HCT116 (cell line): ENCODE data around the gene NAA11. TPM values are rescaled to one million over a fixed set of nuclear protein-coding genes. Genes with fewer than 3 reads are reported as not detected.

Experiments used
- ATAC-seq: fragments of 200-7000 bp; cut with Tn5 transposase; 2 replicates; pipeline ENCODE4 v1.9.1; 2020; ENCODE audit warnings: mild to moderate bottlenecking, moderate library complexity
- BruUV-seq: library from RNA; stranded (reverse); fragments of 400-500 nt; replicated peaks from 2 replicates; lab custom pipeline; 2021; lab: Mats Ljungman, UMichigan
- CTCF ChIA-PET: fragments of 300-600 bp; sonication (Branson Sonifier 250); formaldehyde crosslinking; loops from one replicate; lab custom pipeline; 2021; ENCODE audit warnings: antibody characterized with exemption; lab: Charles Lee
- POLR2A ChIA-PET: fragments of 300-600, 350-600 bp; sonication (Branson Sonifier 250); formaldehyde crosslinking; loops from one replicate; lab custom pipeline; 2021; ENCODE audit warnings: antibody characterized with exemption; lab: Charles Lee
- RAD21 ChIA-PET, 2 experiments: fragments of 300-600 bp; sonication (Branson Sonifier 250); formaldehyde crosslinking; loops; one replicate each; lab custom pipeline; 2023; ENCODE audit warnings: low total read pairs in 2 of 2; ENCODE audit not compliant: uncharacterized antibody in 2 of 2, unreplicated experiment in 2 of 2, low non-redundant PET in 1 of 2; lab: Charles Lee
- DNase-seq: peaks from one replicate; pipeline ENCODE4 v3.0.0-alpha.2; 2010; ENCODE audit warnings: low read depth, low spot score
- H2AFZ ChIP-seq: fragments of 200-600 bp; shearing (Covaris generic), sonication (generic); 2 replicates; pipeline ENCODE4 v1.6.1; 2017; ENCODE audit warnings: low read depth, mixed run types, mixed read lengths, antibody characterized with exemption, low read length; ENCODE audit not compliant: poor library complexity, severe bottlenecking
- H3K27ac ChIP-seq: 2 replicates; pipeline ENCODE4 v1.5.1; 2012; ENCODE audit warnings: low read depth, low read length
- H3K27me3 ChIP-seq: fragments of 200-600 bp; sonication (generic); 2 replicates; pipeline ENCODE4 v1.6.1; 2016; ENCODE audit warnings: mixed run types, low read length, mixed read lengths; ENCODE audit not compliant: insufficient read depth
- H3K36me3 ChIP-seq, 2 experiments: fragments of 200-500 bp in 1 of 2; fragments of 200-600 bp in 1 of 2; sonication (Bioruptor generic) in 1 of 2; sonication (generic) in 1 of 2; 2 replicates each; pipeline versions ENCODE4 v1.5.1 to v1.6.1; 2014 to 2016; ENCODE audit warnings: low read length in 2 of 2, inconsistent platforms in 1 of 2, mixed read lengths in 1 of 2, mixed run types in 1 of 2; ENCODE audit not compliant: insufficient read depth in 2 of 2, control insufficient read depth in 1 of 2
- H3K4me1 ChIP-seq, 2 experiments: fragments of 200-600 bp in 1 of 2; sonication (generic) in 1 of 2; 2 replicates each; pipeline versions ENCODE4 v1.5.1 to v1.6.1; 2012 to 2017; ENCODE audit warnings: low read length in 2 of 2, inconsistent platforms in 1 of 2, mild to moderate bottlenecking in 1 of 2, mixed read lengths in 1 of 2, mixed run types in 1 of 2, moderate library complexity in 1 of 2; ENCODE audit not compliant: insufficient read depth in 2 of 2, control insufficient read depth in 1 of 2
- H3K4me2 ChIP-seq: fragments of 200-600 bp; sonication (generic); 2 replicates; pipeline ENCODE4 v1.6.1; 2017; ENCODE audit warnings: mixed run types, low read length, mixed read lengths
- H3K4me3 ChIP-seq, 2 experiments: fragments of 200-600 bp in 1 of 2; sonication (generic) in 1 of 2; replicated peaks in 1 of 2; 2 replicates each; pipeline ENCODE4 v1.5.1; 2011 to 2016; ENCODE audit warnings: low read length in 2 of 2, control low read depth in 1 of 2, low read depth in 1 of 2, mild to moderate bottlenecking in 1 of 2, mixed read lengths in 1 of 2, mixed run types in 1 of 2
- H3K79me2 ChIP-seq: fragments of 200-600 bp; sonication (generic); 2 replicates; pipeline ENCODE4 v1.6.1; 2017; ENCODE audit warnings: mild to moderate bottlenecking, mixed run types, low read length, moderate library complexity, mixed read lengths; ENCODE audit not compliant: insufficient read depth
- H3K9ac ChIP-seq: fragments of 200-600 bp; sonication (generic); 2 replicates; pipeline ENCODE4 v1.6.1; 2016; ENCODE audit warnings: low read length, mixed read lengths
- H3K9me2 ChIP-seq: fragments of 200-600 bp; sonication (generic), shearing (Covaris generic); 2 replicates; pipeline ENCODE4 v1.6.1; 2017; ENCODE audit warnings: mixed run types, mild to moderate bottlenecking, moderate library complexity; ENCODE audit not compliant: insufficient read depth
- H3K9me3 ChIP-seq, 2 experiments: fragments of 200-500 bp in 1 of 2; fragments of 200-600 bp in 1 of 2; sonication (Bioruptor generic) in 1 of 2; sonication (generic) in 1 of 2; 2 replicates each; pipeline ENCODE4 v1.6.1; 2014 to 2017; ENCODE audit warnings: low read length in 2 of 2, mixed read lengths in 2 of 2, inconsistent platforms in 1 of 2, low read depth in 1 of 2, mild to moderate bottlenecking in 1 of 2, mixed run types in 1 of 2, moderate library complexity in 1 of 2; ENCODE audit not compliant: control insufficient read depth in 1 of 2, insufficient read depth in 1 of 2
- H4K20me1 ChIP-seq: fragments of 200-600 bp; sonication (generic), shearing (Covaris generic); 2 replicates; pipeline ENCODE4 v1.6.1; 2017; ENCODE audit warnings: mixed run types, mild to moderate bottlenecking, moderate library complexity; ENCODE audit not compliant: insufficient read depth
- ATF3 ChIP-seq: IDR thresholded peaks from 2 replicates; pipeline ENCODE4 v1.6.1; 2012
- CBX3 ChIP-seq: IDR thresholded peaks from 2 replicates; pipeline ENCODE4 v1.6.1; 2012; ENCODE audit warnings: low read depth
- EGR1 ChIP-seq: IDR thresholded peaks from 2 replicates; pipeline ENCODE4 v1.6.1; 2012; ENCODE audit warnings: low read depth
- ELF1 ChIP-seq: IDR thresholded peaks from 2 replicates; pipeline ENCODE4 v1.6.1; 2012; ENCODE audit warnings: low read depth, borderline replicate concordance
- EZH2 ChIP-seq: fragments of 200-600 bp; sonication (generic); IDR thresholded peaks from 2 replicates; pipeline ENCODE4 v1.6.1; 2017; ENCODE audit warnings: antibody characterized with exemption, mixed run types
- EZH2phosphoT487 ChIP-seq: fragments of 200-600 bp; IDR thresholded peaks from 2 replicates; pipeline ENCODE4 v1.6.1; 2018; ENCODE audit warnings: antibody characterized with exemption, borderline replicate concordance
- FOSL1 ChIP-seq: IDR thresholded peaks from 2 replicates; pipeline ENCODE4 v1.6.1; 2012; ENCODE audit warnings: low read depth
- JUND ChIP-seq: IDR thresholded peaks from 2 replicates; pipeline ENCODE4 v1.6.1; 2012
- MAX ChIP-seq: IDR thresholded peaks from 2 replicates; pipeline ENCODE4 v1.6.1; 2012
- POLR2A ChIP-seq: IDR thresholded peaks from 2 replicates; pipeline ENCODE4 v1.7.0; 2011; ENCODE audit warnings: borderline replicate concordance; ENCODE audit not compliant: insufficient read depth, insufficient read length; ENCODE audit errors: extremely low read depth
- POLR2AphosphoS5 ChIP-seq: IDR thresholded peaks from 2 replicates; pipeline ENCODE4 v1.6.1; 2011; ENCODE audit warnings: mild to moderate bottlenecking, low read depth, low read length, moderate library complexity
- RAD21 ChIP-seq: IDR thresholded peaks from 2 replicates; pipeline ENCODE4 v1.6.1; 2012; ENCODE audit warnings: low read depth, mild to moderate bottlenecking
- SIN3A ChIP-seq: IDR thresholded peaks from 2 replicates; pipeline ENCODE4 v1.6.1; 2012; ENCODE audit warnings: low read depth
- SRF ChIP-seq: IDR thresholded peaks from 2 replicates; pipeline ENCODE4 v1.6.1; 2012; ENCODE audit warnings: low read depth
- TCF7L2 ChIP-seq: IDR thresholded peaks from 2 replicates; pipeline ENCODE4 v1.7.0; 2011; ENCODE audit warnings: borderline replicate concordance, inconsistent platforms; ENCODE audit not compliant: insufficient read depth, insufficient read length; ENCODE audit errors: extremely low read depth
- YY1 ChIP-seq: IDR thresholded peaks from 2 replicates; pipeline ENCODE4 v1.6.1; 2011; ENCODE audit warnings: low read length, low read depth, moderate library complexity, mild to moderate bottlenecking; ENCODE audit not compliant: insufficient replicate concordance; ENCODE audit errors: extremely low read depth
- ZBTB33 ChIP-seq: IDR thresholded peaks from 2 replicates; pipeline ENCODE4 v1.6.1; 2011; ENCODE audit warnings: mild to moderate bottlenecking, low read length, moderate library complexity; ENCODE audit not compliant: insufficient replicate concordance; ENCODE audit errors: extremely low read depth
- ZFX ChIP-seq: fragments of 450-650 bp; IDR thresholded peaks from 2 replicates; pipeline ENCODE4 v1.6.1; 2017
- intact Hi-C: fragments of 100-400 bp; cut with micrococcal nuclease; formaldehyde crosslinking; loops from 2 replicates; pipeline ENCODE4 v1.10.0; 2022
- total RNA-seq: library from RNA; stranded (reverse); gene quantifications from one replicate; pipeline ENCODE4 v1.2.1, GENCODE V29; 2021; ENCODE audit not compliant: unreplicated experiment
- TF ChIP-seq, protein P1 (sequence below): IDR thresholded peaks from 2 replicates; pipeline ENCODE4 v1.6.1; 2012; ENCODE audit warnings: low read depth
- TF ChIP-seq, protein P2 (sequence below), 3 experiments: fragments of 200-600 bp in 1 of 3; sonication (generic) in 1 of 3; IDR thresholded peaks in 2 of 3; conservative IDR thresholded peaks in 1 of 3; 2 replicates each; pipeline ENCODE4 v1.5.1; 2012 to 2017; ENCODE audit warnings: low read depth in 2 of 3, low read length in 2 of 3, antibody characterized with exemption in 1 of 3, borderline replicate concordance in 1 of 3, control low read depth in 1 of 3, mild to moderate bottlenecking in 1 of 3, mixed read lengths in 1 of 3, mixed run types in 1 of 3, moderate library complexity in 1 of 3; ENCODE audit not compliant: insufficient read depth in 1 of 3

The NAA11 gene
- total RNA-seq, 1 experiment from 2014 or later = not detected

- TF ChIP-seq EGR1 = no peak
- no peak for TF ChIP-seq ATF3
- TF ChIP-seq SRF = no peak
- no peak for TF ChIP-seq YY1
- TF ChIP-seq, protein P1, sequence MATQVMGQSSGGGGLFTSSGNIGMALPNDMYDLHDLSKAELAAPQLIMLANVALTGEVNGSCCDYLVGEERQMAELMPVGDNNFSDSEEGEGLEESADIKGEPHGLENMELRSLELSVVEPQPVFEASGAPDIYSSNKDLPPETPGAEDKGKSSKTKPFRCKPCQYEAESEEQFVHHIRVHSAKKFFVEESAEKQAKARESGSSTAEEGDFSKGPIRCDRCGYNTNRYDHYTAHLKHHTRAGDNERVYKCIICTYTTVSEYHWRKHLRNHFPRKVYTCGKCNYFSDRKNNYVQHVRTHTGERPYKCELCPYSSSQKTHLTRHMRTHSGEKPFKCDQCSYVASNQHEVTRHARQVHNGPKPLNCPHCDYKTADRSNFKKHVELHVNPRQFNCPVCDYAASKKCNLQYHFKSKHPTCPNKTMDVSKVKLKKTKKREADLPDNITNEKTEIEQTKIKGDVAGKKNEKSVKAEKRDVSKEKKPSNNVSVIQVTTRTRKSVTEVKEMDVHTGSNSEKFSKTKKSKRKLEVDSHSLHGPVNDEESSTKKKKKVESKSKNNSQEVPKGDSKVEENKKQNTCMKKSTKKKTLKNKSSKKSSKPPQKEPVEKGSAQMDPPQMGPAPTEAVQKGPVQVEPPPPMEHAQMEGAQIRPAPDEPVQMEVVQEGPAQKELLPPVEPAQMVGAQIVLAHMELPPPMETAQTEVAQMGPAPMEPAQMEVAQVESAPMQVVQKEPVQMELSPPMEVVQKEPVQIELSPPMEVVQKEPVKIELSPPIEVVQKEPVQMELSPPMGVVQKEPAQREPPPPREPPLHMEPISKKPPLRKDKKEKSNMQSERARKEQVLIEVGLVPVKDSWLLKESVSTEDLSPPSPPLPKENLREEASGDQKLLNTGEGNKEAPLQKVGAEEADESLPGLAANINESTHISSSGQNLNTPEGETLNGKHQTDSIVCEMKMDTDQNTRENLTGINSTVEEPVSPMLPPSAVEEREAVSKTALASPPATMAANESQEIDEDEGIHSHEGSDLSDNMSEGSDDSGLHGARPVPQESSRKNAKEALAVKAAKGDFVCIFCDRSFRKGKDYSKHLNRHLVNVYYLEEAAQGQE = no peak
- no peak for TF ChIP-seq SIN3A
- no peak for TF ChIP-seq FOSL1
- TF ChIP-seq ZFX = no peak
- TF ChIP-seq ELF1 = no peak
- TF ChIP-seq, protein P2, sequence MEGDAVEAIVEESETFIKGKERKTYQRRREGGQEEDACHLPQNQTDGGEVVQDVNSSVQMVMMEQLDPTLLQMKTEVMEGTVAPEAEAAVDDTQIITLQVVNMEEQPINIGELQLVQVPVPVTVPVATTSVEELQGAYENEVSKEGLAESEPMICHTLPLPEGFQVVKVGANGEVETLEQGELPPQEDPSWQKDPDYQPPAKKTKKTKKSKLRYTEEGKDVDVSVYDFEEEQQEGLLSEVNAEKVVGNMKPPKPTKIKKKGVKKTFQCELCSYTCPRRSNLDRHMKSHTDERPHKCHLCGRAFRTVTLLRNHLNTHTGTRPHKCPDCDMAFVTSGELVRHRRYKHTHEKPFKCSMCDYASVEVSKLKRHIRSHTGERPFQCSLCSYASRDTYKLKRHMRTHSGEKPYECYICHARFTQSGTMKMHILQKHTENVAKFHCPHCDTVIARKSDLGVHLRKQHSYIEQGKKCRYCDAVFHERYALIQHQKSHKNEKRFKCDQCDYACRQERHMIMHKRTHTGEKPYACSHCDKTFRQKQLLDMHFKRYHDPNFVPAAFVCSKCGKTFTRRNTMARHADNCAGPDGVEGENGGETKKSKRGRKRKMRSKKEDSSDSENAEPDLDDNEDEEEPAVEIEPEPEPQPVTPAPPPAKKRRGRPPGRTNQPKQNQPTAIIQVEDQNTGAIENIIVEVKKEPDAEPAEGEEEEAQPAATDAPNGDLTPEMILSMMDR (IDR thresholded peaks at IDR 0.05 in 2 of 3, conservative IDR thresholded peaks at IDR 0.05 in 1 of 3; ENCODE audit: borderline replicate concordance in 1 of 3, insufficient read depth in 1 of 3, low read depth in 2 of 3, low read length in 2 of 3) = no peak
- TF ChIP-seq RAD21 = no peak
- no peak for TF ChIP-seq CBX3
- TF ChIP-seq MAX = no peak
- no peak for TF ChIP-seq EZH2phosphoT487
- TF ChIP-seq JUND = no peak
- no peak for TF ChIP-seq EZH2
- TF ChIP-seq TCF7L2 = no peak
- TF ChIP-seq ZBTB33 = no peak
- TF ChIP-seq POLR2A = no peak
- TF ChIP-seq POLR2AphosphoS5 = no peak
- TF ChIP-seq, all 23 proteins: peak for 0
- Histone ChIP-seq H3K36me3 (no peaks in the 10 kb centered on the region), H3K9me3 (no peaks in the 10 kb centered on the region), H3K79me2 (no peaks in the 10 kb centered on the region), H3K4me3 (no peak overlapping the region), H4K20me1 (no peaks in the 10 kb centered on the region), H3K9ac (no peak overlapping the region), H3K27ac (no peak overlapping the region), H3K4me2 (no peak overlapping the region), H3K9me2 (no peaks in the 10 kb centered on the region), H2AFZ (no peak overlapping the region), H3K27me3 (no peaks in the 10 kb centered on the region), H3K4me1 (no peaks in the 10 kb centered on the region)
- DNase-seq (no peak), ATAC-seq (no peak)
- CTCF ChIA-PET = no interaction called here
- no TSS peak for BruUV-seq
- RAD21 ChIA-PET = no interaction called here
- POLR2A ChIA-PET = no interaction called here
- intact Hi-C loops = no loop called here
These were observed 51.9 kb downstream of the NAA11 start for GRCh38 chr4:79273915-79274314.
